HG02623 (cell line): ENCODE results near the gene UBXN6.

Experiments
- ATAC-seq: cut with Tn5 transposase; IDR thresholded peaks from one replicate; pipeline ENCODE4 v1.9.1; 2021; ENCODE audit warnings: moderate library complexity; ENCODE audit not compliant: unreplicated experiment

Gene UBXN6

GRCh38 chr19:4413588-4413987 lies 44.0 kb downstream of the UBXN6 start:
- no peak for ATAC-seq

DNA sequence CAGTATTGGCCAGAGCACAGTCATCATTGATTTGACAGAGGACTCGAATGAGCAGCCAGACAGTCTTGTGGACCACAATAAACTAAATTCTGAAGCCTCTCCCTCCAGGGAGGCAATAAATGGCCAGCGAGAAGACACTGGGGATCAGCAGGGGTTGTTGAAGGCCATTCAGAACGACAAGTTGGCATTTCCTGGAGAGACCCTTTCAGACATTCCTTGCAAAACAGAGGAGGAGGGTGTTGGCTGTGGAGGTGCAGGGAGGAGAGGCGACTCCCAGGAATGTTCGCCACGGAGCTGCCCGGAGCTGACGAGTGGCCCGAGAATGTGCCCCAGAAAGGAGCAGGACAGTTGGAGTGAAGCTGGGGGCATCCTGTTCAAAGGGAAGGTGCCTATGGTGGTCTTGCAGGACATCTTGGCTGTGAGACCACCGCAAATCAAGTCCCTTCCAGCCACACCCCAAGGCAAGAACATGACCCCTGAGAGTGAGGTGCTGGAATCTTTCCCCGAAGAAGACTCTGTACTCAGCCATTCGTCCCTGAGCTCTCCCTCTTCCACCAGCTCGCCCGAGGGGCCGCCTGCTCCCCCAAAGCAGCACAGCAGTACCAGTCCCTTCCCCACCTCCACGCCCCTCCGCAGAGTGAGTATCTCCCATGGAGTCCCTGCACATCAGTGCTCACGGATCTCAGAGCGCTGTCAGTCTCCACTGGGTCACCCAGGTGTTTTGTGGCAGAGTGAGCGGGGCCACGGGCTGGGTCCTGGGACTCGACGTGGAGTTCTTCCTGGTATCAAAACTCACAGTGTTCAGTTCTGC lies 48.3 kb downstream of the UBXN6 start:
- no peak for ATAC-seq

DNA sequence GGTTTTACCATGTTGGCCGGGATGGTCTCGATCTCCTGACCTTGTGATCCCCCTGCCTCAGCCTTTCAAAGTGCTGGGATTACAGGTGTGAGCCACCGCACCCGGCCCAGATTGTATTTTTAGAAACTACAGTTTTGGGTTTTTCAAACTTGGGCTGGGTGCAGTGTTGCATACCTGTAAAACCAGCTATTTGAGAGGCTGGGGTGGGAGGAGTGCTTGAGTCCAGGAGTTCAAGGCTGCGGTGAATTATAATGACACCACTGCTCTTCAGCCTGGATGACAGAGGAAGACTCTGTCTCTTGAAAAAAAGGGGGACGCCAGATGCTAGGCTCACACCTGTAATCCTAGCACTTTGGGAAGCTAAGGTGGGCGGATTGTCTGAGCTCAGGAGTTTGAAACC lies 51.0 kb downstream of the UBXN6 start:
- no peak for ATAC-seq

GRCh38 chr19:4405977-4406376 lies 51.6 kb downstream of the UBXN6 start:
- ATAC-seq, result no peak

- no peak for ATAC-seq
Measured at GRCh38 chr19:4403005-4403761, 54.4 kb downstream of the UBXN6 start.

GRCh38 chr19:4402171-4403004 lies 55.2 kb downstream of the UBXN6 start, which contains the start of gene CHAF1A:
TSS of gene CHAF1A (plus strand) at chr19:4402640. CDS start at chr19:4402763, 123 bp downstream.
- ATAC-seq, result peak; percentile 75

DNA sequence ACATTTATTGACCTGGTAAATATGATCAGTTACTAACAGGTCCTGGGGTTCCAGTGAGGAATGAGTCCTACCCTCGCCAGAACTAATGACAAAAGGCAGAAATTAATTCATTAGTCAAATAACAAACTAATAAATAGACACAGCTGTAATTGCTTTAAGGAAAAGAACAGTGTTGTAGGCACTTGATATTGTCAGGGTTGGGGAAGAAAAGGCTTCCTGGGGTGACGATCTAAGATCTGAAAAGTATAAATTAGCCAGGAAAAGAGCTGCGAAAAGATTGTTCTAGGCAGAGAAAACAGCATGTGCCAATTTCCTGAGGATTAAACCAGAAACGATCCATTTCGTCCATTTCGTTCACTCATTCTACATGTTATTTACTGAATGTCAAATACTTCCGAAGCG lies 55.8 kb downstream of the UBXN6 start:
- no peak for ATAC-seq

- peak; percentile 60 for ATAC-seq
Measured at GRCh38 chr19:4400135-4400936, 57.3 kb downstream of the UBXN6 start, which contains the start of gene SH3GL1. TSS of gene SH3GL1 (minus strand) at chr19:4400547. CDS start at chr19:4400368, 179 bp downstream.

DNA sequence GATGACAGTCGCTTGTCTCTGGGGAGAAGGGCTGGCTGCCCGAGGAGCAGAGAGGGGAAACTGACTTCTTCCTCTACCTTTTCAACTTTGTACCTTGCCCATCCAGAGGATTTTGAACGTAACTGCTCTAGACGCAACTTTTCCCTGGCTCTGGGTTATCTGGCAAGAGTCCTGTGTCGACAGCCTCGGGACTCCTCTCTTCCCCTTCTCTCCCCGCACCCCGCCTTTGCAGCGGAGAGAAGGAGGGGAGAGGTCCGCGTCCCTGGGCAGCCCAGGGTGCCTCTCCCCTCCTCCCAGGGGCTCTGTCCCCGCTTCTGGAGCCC lies 57.8 kb downstream of the UBXN6 start:
- ATAC-seq, result no peak

DNA sequence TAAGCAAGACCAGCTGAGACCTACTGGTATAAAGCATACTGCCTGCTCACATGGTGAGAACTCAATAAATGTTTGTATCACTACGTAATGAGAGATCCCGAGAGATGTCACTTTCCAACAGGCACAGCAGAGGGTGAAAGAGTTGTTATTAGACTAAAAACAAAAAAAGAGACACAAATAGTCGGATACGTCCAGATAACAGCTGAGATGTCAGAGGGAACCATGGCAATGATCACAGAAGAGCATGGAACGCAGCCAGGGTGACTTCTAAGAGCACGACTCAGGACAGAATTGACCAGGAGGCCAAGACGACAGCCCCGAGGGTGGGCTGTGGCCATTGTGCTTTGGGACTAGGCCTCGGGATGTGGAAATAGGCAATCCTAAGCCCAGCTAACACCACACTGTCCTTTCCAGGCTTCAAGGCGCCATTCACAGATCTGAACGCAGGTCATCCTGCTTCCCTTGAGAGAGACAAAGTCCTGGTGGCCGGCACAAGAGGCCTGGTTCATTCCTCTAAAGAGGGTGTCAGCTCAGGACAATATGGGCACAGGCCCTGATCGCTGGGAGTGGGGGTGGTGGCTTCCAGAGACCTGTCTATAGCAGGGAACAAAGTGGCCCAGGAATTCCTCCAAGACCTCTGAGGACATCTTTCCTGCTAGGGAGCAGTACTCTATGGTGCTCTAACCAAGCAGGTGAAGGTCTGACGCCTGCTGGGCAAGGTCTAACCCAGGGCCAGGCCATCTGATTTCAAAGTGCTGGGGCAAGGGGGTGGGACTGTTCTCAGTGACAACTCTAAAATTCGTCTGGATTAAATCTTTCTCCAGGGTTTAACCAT lies 60.4 kb downstream of the UBXN6 start:
- no peak for ATAC-seq
